OCI-LY7 (cell line): Measurements from ENCODE around the gene ST7L. TPM values are rescaled to one million over a fixed set of nuclear protein-coding genes. Genes with fewer than 3 reads are reported as not detected.
A peak's percentile ranks its signal among the peaks of the same experiment; 100 is the strongest.

Experiments
- BruUV-seq: library from RNA; stranded (reverse); fragments of 400-500 nt; replicated peaks from 2 replicates; lab custom pipeline; 2021; lab: Mats Ljungman, UMichigan
- CTCF ChIA-PET: fragments of 300-600 bp; sonication (Branson Sonifier 250); formaldehyde crosslinking; loops from one replicate; lab custom pipeline; 2022; ENCODE audit warnings: antibody characterized with exemption; ENCODE audit not compliant: unreplicated experiment; lab: Charles Lee
- POLR2A ChIA-PET: fragments of 300-600 bp; sonication (Branson Sonifier 250); formaldehyde crosslinking; loops from one replicate; lab custom pipeline; 2022; ENCODE audit warnings: antibody characterized with exemption; lab: Charles Lee
- DNase-seq: peaks from one replicate; pipeline ENCODE4 v3.0.0-alpha.2; 2015; ENCODE audit warnings: low spot score
- H2AFZ ChIP-seq: fragments of 200-600 bp; sonication (generic), shearing (Covaris generic); 2 replicates; pipeline ENCODE4 v1.6.1; 2014; ENCODE audit warnings: mild to moderate bottlenecking, antibody characterized with exemption, low read length, moderate library complexity
- H3K27ac ChIP-seq: fragments of 200-600 bp; sonication (generic); 2 replicates; pipeline ENCODE4 v1.5.1; 2014; ENCODE audit warnings: mixed run types, low read depth, mild to moderate bottlenecking, moderate library complexity, low read length, inconsistent platforms; ENCODE audit not compliant: poor library complexity, severe bottlenecking
- H3K36me3 ChIP-seq: fragments of 200-600 bp; sonication (generic); 2 replicates; pipeline ENCODE4 v1.6.1; 2014; ENCODE audit warnings: mild to moderate bottlenecking, antibody characterized with exemption, low read length, moderate library complexity, mixed read lengths; ENCODE audit not compliant: insufficient read depth
- H3K4me1 ChIP-seq: fragments of 200-600 bp; sonication (generic); 2 replicates; pipeline ENCODE4 v1.5.1; 2014; ENCODE audit warnings: mild to moderate bottlenecking, low read length; ENCODE audit not compliant: insufficient read depth, poor library complexity, severe bottlenecking
- H3K4me2 ChIP-seq: fragments of 200-600 bp; sonication (generic); 2 replicates; pipeline ENCODE4 v1.6.1; 2014; ENCODE audit warnings: mild to moderate bottlenecking, low read length
- H3K4me3 ChIP-seq: fragments of 200-600 bp; sonication (generic); 2 replicates; pipeline ENCODE4 v1.5.1; 2014; ENCODE audit warnings: mild to moderate bottlenecking, low read depth, low read length; ENCODE audit not compliant: poor library complexity, severe bottlenecking
- H3K79me2 ChIP-seq: fragments of 200-600 bp; sonication (generic); 2 replicates; pipeline ENCODE4 v1.6.1; 2016; ENCODE audit warnings: low read depth, mild to moderate bottlenecking, low read length, moderate library complexity, mixed read lengths; ENCODE audit not compliant: insufficient read depth
- H3K9me2 ChIP-seq: fragments of 200-600 bp; sonication (generic); 2 replicates; pipeline ENCODE4 v1.6.1; 2016; ENCODE audit warnings: mild to moderate bottlenecking, low read length, mixed read lengths; ENCODE audit not compliant: insufficient read depth
- H3K9me3 ChIP-seq: fragments of 200-600 bp; sonication (generic); 2 replicates; pipeline ENCODE4 v1.6.1; 2014; ENCODE audit warnings: mild to moderate bottlenecking, mixed run types, low read length, mixed read lengths
- H4K20me1 ChIP-seq: fragments of 200-600 bp; sonication (generic); 2 replicates; pipeline ENCODE4 v1.6.1; 2014; ENCODE audit warnings: mild to moderate bottlenecking, antibody characterized with exemption, low read length, moderate library complexity, mixed read lengths; ENCODE audit not compliant: insufficient read depth
- CTCF ChIP-seq: fragments of 200-600 bp; sonication (generic); conservative IDR thresholded peaks from 2 replicates; pipeline ENCODE4 v1.5.1; 2014; ENCODE audit warnings: mild to moderate bottlenecking, antibody characterized with exemption, low read length, moderate library complexity, mixed read lengths
- EZH2phosphoT487 ChIP-seq: fragments of 200-600 bp; sonication (generic); IDR thresholded peaks from 2 replicates; pipeline ENCODE4 v1.6.1; 2018; ENCODE audit warnings: low read depth, borderline replicate concordance, mild to moderate bottlenecking, mixed run types, antibody characterized with exemption, low read length, moderate library complexity, mixed read lengths
- intact Hi-C: fragments of 100-400 bp; cut with micrococcal nuclease; formaldehyde crosslinking; loops from one replicate; pipeline ENCODE4 v1.10.0; 2022; ENCODE audit not compliant: unreplicated experiment
- total RNA-seq, 2 experiments: library from RNA; depleted of rRNA in 1 of 2; stranded (reverse); fragments of >200 nt in 1 of 2; shearing (Covaris generic) in 1 of 2; gene quantifications; 2 replicates each; pipeline ENCODE4 v1.2.3, GENCODE V29; 2014 to 2022

Gene ST7L
- total RNA-seq, 2 experiments from 2014 or later: 20.2 to 22.8 TPM

- Histone ChIP-seq H3K4me1 (peaks cover 42% of the 10 kb centered on the region), H3K4me2 (peak overlapping the region; percentile 63; the same call in 1 of the 2 replicates), H3K4me3 (no peak overlapping the region), H3K9me2 (no peaks in the 10 kb centered on the region), H3K27ac (no peak overlapping the region), H3K9me3 (no peaks in the 10 kb centered on the region), H2AFZ (no peak overlapping the region), H3K79me2 (no peaks in the 10 kb centered on the region), H3K36me3 (no peaks in the 10 kb centered on the region), H4K20me1 (no peaks in the 10 kb centered on the region)
- CTCF ChIA-PET: no interaction called here
- intact Hi-C loops: no loop called here
- no TSS peak for BruUV-seq
- TF ChIP-seq EZH2phosphoT487 (no peak), CTCF (no peak)
- DNase-seq: no peak
- POLR2A ChIA-PET: interaction anchor here (0.6 to 2.0 kb wide), 6 partner anchors 12 to 113 kb away, joined by 3 to 9 read pairs (median 4); no protein-coding TSS in a partner anchor
Observed at GRCh38 chr1:112504001-112504660, 114.8 kb downstream of the ST7L start.

- TF ChIP-seq EZH2phosphoT487 (no peak), CTCF (no peak)
- Histone ChIP-seq H3K4me3 (no peak overlapping the region), H3K27ac (no peak overlapping the region), H3K4me1 (peaks cover 34% of the 10 kb centered on the region), H4K20me1 (no peaks in the 10 kb centered on the region), H3K9me3 (no peaks in the 10 kb centered on the region), H3K79me2 (no peaks in the 10 kb centered on the region), H3K4me2 (no peak overlapping the region), H3K9me2 (no peaks in the 10 kb centered on the region), H3K36me3 (no peaks in the 10 kb centered on the region), H2AFZ (no peak overlapping the region)
- ChIA-PET POLR2A (interaction anchor here (0.6 kb wide), 1 partner anchor 52 kb away, joined by 3 read pairs; no protein-coding TSS in a partner anchor), CTCF (interaction anchor here (0.5 kb wide), 1 partner anchor 8 kb away, joined by 5 read pairs; no protein-coding TSS in a partner anchor)
- no peak for DNase-seq
- no TSS peak for BruUV-seq
- intact Hi-C loops: no loop called here
Observed at GRCh38 chr1:112502826-112503225, 116.1 kb downstream of the ST7L start.
